ENCODE results near the gene GAPDHS.

GAPDHS gene

DNA sequence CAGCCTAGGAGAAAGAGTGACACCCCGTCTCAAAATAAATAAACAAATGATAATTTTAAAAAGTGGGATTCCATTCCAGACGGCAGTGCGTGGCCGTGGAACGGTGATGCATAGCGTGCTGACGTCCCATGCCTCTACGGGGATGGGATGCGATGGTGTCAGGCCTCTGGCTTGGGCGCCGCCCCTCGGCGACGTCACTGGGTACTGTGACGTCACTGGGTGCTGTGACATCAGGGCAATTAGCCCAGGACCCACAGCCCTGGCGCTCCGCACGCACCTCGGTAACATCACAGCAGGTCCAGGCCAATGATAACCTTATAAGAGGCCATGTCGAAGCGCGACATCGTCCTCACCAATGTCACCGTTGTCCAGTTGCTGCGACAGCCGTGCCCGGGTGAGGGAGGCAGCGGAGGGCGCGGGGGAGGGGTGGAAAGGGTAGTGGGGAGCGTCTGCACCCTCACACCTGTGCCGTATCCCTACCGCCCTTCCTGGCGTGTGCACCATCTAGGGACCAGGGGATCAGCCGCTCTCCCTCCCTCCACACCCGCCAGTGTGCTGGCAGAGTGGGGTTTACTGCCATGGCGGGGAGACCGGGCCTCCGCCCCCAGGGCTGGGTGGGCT lies at the start of gene GAPDHS:
Gene GAPDHS (plus strand): TSS at position 256 of the 621 bp plus-strand sequence. CDS start 72 bp downstream, at position 328.
- DNase-seq: no peak

DNA sequence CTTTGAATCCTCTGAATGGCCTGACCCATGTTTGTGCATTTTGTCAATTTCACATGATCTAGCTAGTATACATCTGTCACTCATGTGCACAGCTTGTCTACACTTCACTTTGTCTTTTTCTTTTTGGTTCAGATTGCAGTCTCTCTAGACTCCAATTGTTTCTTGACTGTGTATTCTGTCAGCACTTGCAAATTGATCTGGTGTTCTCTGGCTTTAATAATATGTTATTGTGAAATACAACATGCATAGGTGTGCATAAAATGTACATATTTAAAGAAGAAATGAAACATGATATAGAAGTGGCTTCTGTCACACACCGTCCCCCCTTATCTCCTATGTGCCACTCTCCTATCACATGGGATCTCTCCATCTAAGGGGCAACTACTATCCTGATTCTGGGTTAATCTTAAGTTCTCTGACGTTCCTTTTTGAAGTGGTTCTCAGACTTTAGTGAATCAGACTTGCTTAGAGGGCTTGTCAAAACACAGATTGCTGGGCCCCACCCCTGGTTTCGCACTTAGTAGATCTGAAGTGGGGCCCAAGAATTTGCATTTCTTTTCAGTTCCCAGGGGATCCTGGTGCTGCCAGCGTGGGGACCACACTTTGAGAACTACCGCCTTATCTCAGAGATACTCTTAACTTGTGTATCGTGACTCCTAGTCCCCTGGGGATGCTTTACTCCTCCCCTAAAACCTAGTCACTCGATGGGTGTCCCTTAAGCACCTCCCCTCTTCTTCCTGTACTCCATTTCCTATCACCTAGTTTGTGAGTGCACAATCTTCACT lies 48.8 kb upstream of the GAPDHS start:
- no peak for DNase-seq

DNA sequence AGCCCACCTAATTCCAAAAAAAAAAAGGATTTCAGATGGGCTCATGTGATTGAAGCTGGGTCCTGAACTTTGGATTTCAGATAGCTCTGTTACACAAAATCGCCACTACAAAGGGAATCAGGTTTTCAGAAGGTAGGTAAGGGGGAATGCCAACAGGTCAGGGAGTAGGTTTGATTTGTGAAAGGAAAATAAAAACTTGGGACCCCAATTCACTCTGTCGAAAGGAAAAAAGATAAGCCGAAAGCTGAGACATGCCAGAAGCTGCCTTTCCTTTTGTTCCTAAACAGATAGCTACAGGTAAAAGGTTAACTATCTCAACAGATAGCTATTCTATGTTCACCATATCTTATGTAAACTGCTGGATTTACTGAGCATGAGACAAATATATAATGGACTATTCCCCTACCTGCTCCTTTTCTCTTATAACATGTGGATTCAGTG lies 47.0 kb upstream of the GAPDHS start:
- no peak for DNase-seq

DNA sequence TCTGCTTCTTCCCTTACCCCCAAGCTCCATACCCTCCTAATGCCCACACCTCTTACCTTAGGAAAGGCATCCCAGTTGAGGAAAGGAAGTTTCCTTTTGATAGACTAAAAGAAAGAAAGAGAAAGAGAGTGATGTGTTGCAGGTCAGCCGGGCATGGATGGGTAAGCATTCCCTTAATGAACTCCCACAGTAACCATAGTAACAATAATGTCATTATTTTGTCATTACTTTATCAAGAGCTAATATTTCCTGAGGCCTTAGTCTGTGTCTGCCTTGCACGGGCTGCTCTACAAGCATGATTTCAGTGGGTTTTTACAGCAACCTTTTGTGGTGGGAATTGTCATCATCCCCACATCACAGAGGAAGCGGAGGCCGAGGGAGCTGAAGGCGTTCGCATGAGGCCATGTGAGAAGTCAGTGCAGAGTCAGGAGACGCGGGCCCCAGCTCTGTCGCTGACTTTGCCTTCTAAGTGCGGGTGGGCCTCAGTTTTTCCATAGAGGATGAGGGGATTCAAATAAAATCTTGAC lies 45.5 kb upstream of the GAPDHS start:
- no peak for DNase-seq

DNA sequence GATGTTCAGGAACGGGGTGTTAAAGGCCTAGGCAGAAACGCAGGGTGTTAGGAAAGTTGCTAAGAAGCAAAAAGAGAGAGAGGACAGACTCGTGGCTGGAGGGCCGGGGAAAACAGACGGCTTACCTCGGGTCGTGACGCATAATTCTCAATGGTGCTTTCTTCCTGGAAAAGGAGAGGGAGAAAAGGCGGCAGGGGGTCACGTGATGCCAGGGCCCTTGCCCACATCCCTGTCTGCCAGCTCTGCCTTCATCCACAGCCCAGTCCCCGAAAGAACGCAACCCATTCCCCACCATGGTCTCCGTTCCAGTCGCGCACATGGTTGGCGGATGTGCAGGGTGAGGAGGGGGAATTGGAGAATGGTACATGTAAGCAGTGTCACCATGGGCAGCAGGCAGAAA lies 44.6 kb upstream of the GAPDHS start:
- no peak for DNase-seq

DNA sequence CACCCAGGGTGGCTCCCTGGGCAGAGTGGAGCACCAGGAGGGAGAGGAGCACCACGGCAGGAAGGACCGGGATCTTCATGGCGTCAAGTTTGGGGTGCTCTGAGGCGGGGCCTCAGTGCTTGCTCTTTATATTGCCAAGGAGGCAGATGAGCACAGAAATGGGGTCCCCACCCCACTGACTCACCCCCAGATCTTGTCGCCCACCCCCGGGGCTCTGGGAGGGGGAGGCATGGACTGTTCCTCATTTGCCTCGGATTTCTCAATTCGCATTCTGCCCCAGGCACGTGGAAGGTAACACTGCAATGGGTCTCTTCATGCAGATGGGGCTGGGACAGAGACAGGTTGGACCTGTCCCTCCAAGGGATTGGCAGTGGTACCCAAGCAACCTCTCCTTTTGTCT lies 42.9 kb upstream of the GAPDHS start, which contains the start of gene KRTDAP:
Gene KRTDAP (minus strand): TSS at position 101 of the 400 bp plus-strand sequence. CDS start 22 bp downstream, at position 79.
- no peak for DNase-seq

DNA sequence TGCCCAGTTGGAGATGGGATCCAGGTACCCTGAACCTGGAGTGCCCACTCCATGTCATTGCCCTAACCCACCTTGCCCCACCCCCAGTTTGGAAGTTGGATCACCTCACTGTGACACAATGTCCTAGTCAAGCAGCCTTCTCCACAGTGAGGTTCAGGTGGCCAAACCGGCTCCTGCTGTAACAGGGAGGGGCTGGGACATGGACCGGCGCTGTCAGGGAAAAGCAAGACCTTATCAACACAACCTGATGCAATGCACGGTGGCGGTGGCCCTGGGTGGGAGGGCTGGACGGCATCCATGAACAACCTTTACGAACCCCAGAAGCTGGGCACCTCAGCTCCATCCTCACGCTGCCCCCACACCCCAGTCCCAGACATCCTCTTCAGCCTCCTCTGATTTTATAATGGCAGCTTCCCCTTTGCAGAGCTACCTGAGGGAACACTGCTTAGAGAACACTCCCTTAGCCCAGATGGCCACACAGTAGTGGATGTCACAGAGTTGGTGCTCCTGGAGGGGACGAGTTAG lies 41.4 kb upstream of the GAPDHS start:
- no peak for DNase-seq

DNA sequence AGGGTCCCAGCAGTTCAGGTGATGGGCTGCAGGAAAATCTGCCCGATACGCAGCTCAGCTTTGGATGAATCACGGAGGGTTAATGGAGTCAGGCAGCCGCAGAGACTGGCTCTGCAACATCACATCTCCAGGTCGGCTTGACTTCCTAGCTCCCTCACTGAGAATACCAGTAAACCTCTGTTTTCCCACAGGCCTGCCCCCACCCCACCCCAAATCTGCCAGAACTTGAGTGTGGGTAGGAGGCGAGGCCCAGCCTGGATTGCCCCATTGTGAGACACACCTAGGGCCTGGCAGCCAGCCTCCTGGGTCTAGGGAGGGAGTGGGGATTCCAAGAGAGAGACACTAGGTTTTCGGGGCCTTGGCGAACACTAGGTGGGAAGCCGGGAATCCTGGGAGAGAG lies 39.3 kb upstream of the GAPDHS start:
- DNase-seq: no peak

DNA sequence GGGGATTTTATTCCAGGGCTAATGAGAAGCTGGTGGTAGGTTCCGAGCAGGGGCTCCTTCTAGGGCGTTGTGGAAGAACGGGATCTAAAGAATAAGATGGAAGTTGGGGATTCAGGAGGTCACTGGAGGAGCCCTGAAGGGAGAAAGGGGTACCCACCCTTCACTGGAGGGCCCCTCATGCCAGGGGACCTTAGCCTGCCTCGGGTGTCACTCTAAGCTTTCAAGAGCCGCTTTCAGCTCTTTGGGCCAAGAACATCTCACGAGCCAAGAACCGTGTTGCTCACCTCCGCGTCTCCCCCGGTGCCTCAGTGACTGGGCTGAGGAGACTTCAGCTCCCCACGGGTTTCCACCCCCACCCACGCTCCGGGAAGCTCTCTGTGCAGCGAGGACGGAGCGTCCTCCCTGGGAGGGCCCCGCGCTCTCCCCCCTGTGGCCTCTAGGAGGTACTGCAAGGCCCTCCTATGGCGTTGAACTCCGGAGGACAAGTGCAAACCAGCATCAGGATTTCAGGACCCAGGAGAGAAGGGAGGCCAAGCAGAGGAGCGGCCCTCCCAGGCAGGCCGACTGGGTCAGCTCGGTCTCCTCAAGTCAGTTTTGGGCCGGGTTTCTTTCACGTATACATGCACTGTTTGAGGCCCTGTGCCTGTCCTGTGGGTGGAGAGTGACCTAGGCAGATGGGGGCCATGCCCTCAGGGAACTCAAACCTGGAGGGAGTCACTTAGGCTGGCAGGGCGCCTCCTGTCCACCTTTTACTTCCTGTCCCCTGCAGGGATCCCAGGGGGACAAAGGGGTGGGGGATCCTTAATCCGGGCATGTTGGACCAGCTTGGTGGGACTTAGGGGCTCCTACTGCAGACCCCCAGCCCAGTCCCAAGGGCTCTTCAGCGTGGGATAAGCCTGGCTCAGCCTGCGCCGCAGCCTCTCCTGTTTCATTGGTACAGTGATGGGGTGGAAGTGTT lies 37.9 kb upstream of the GAPDHS start:
- DNase-seq: no peak

DNA sequence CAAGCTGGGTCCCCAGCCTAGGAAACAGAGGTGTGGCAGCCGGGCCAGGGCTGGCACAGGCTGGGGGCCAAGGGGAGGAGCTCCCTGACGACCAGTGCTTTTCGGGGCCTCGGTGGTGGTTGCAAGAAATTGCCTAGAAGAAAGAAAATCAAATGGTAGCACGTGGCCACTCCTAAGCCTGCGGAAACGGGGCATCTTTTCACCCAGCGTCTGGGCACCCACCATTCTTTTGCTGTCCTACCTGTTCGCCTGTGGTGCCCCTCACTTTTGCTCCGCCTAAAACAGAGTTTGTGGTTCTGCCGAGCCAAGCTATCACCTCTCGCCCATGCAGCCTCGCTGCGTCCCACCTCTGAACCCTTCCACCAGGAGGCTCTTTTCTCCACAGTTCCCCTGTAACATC lies 35.9 kb upstream of the GAPDHS start:
- DNase-seq: no peak

DNA sequence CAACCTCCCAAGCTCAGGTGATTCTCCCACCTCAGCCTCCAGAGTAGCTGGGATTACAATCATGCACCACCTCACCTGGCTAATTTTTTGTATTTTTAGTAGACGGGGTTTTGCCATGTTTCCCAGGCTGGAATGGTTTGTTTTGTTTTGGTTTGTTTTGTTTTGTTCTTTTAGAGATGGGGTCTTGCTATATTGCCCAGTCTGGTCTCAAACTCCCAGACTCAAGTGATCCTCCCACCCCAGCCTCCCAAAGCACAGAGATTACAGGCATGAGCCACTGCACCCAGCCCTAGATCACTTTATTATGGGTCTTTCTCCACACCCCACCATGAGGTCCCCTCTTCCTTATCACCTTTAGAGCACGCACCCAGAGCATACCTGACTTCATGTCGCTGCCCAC lies 35.0 kb upstream of the GAPDHS start:
- no peak for DNase-seq

DNA sequence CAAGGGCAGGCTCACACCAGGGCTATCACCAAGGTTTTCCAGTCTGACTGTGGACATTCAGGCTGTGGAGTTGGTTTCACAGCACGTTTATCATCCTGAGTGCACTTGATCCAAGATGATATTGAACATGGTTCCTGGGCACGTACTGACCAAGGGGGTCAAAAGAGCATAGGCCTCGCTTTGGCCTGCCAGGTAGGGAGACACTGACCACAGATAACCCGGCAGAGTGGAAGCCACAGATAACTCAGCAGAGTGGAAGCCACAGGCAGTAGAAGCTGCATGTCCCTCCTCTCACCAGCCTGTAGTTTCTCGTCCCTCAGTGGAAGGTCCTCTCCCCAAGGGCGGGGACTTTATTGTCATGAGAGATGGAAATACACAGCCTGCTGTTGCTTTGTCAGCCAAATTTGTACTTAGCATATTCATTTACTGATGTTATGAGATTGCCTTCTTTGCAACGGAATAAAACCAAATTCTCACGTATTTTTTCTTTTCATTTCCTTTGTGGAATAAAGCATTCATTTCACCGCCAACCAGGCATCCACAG lies 34.2 kb upstream of the GAPDHS start:
- DNase-seq: no peak

DNA sequence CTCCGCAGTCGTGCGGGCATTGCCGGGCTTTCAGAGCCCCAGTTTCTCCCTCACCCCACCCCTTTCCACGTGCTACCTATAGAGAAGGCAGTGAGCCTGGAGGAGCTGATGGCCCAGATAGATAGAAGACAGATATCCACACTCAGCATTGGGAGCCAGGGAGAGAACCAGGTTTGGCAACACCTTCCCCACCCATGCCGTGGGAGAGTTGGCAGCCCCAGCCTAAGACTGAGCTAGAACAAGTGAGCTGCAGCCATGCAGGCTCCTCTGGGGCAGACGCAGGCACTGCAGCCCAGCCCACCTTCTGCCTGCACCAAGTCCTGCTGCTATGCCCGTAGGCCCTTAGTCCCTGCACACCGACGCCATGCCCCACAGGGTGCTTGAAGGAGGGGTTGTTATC lies 32.6 kb upstream of the GAPDHS start:
- no peak for DNase-seq

DNA sequence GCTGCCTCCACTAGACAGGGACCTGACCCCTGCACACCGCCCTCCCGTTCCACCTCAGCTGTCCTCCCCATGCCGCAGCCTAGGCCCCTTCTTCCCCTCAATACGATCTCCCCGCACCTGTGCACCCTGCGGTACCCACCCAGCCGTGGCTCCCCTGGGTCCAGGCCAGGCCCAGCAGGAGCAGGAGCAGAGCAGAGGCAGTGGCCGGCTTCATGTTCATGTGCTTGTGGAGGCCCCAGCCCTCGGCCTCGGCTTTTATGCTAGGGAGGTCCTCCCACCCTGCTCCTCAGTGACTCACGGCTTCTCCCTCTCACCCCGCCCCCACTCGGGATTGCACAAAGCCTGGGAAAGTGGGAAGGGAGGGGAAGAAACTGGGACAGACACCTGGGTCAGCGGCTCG lies 31.6 kb upstream of the GAPDHS start:
- DNase-seq: no peak

DNA sequence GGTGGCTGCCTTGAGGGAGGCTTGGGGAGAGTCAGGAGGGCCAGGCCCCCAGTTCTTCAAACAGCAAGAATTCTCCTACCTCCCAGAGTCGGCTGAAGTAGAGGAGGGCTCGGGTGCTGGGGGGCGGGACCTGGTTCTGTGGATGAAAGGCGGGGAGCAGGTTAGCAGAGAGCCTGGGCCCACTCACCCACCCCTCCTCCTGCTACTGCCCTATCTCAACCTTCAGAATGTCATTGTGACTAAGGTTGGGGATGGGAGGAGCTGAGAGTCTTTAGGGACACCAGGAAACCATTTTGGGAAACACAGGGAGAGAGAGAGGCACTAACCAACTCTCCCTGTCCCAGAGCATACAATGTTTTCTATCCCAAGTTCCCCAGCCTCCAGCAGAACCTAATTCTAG lies 30.5 kb upstream of the GAPDHS start:
- DNase-seq: no peak

DNA sequence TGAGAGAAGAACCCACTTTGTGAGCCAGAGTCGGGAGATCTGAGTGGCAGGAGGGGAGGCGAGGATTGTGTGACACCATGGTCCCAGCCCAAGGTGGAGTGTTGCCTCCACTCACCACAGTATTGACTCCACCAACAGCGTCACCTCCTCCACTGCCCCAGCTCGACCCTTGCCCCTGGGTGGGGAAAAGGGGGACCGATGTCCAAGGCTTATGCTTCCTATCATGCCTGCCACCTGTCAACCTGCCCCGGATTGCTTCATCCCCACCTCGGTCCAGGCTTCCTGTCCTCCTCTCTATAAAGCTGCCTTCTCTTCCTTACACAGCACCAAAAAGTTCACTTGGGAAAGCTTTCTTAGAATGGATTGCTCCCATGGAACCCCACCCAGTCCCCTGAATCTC lies 27.2 kb upstream of the GAPDHS start:
- no peak for DNase-seq

DNA sequence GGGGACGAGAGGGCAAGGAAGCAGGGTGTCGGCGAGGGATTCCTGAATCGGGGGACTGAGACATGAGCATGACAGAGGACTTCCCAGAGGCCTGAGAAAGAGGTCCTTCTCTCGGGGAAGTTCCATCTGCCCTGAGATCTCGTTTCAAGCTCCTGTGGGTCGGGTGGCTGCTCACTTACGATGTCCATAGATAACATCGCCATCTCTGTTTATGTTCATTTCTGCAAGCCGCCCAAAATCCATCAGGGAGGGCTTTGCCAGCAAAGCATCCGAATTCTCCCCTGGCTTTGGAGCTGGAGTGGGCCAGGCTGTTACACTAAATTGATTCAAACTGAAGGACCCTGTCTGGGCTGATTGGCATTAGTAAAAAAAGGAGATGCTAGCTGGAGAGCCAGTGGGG lies 25.7 kb upstream of the GAPDHS start:
- no peak for DNase-seq

DNA sequence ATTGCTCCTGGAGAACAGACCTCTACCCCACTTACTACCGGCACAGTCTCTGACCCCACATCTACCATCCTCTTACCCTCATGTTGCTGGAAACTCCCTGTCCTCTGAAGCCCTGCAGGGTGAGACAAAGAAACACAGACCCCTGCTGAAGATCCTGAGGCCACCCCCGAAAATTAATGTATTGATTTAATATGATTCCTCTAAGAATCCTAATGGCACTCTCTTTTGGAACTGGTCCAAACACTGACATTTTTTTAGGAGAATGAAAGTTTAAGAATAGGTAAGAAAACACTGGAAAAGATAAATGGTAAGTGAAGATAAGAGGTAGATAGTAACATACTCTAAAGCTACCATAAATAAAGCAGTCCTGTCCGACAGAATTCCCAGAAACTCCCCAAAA lies 25.1 kb upstream of the GAPDHS start:
- no peak for DNase-seq

DNA sequence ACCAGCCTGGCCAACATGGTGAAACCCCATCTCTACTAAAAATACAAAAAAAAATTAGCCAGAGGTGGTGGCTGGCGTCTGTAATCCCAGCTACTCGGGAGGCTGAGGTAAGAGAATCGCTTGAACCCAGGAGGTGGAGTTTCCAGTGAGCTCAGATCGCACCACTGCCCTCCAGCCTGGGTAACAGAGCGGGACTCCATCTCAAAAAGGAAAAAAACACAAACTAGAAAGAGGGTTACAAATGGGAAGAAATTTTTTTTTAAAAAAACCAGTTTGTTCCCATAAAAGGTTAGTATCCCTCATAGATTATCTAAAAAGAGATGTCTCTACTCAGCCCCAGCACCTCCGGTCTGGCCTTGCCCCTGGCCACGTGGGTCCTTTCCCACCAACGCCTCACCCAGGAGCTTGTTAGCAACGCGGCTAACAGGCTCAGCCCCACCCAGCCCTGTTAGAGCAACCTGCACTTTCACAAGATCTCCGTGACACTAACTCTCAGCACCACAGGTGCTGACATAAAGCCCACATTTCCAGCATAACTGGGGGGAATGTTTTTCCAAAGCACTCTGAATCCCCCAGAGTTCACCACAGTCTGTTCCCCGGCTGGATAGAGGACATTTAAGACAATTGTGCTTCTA lies 24.1 kb upstream of the GAPDHS start:
- no peak for DNase-seq

DNA sequence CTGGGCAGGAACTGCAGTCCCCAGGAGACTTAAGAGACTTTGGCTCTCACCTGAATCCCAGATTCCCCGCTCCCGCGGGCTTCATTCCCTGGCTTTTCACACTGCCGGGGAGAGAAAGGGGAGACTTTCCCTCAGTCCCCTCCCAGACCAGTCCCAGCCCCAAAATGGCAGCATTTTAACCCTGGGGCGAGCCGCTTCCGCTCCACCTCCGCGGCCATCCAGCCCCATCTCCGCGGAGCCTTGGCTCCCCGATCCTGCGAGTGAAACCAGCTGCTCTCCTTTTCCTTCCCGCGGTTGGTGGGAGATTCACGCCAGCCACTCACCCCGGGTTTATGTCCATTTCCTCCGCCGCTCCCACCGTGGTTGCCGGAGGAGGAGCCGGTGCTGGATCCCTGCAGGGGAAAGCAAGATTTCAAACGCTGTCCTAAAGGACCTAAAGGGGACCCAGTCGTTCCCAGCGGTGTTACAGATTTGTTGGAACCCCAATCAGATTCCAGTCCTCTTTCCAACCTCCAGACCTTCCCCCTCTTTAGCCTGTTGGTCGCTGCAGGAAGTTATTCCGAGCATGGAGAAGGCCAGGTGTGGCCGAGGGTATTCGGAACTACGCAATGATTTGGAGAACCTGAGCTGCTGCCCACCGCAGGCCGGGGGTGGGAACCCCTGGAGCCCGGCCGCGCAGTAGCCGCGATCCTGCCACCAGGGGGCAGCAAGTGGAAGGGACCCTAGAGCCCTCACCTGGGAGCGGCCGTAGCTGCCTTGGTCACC lies 23.2 kb upstream of the GAPDHS start:
- no peak for DNase-seq

DNA sequence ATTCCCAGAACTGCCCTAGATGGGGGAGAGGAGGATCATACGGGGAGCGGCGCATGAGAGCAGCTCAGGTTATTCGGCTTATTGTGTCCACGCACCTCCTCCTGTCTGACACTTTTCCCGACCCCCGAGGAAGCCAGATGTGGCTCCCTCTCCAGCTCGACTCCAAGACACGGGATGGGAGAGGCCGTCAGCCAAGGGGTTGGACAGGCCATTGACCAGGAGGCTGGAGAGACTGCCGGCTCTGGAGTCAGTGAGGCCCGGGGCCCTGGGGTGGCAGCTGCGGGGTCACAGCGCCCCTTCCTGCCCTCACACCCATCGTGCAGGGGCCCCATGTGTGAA lies 22.7 kb upstream of the GAPDHS start:
- DNase-seq: no peak

Data from NCI-H446 treated with DMSO at 0.1 percent for 48 hours (cell line).